Inferior parietal cortex (tissue), 1 donor: Measurements from ENCODE around the gene CRMP1.

Experiments
- DNase-seq: peaks from one replicate; pipeline ENCODE4 v3.0.0-alpha.2; 2016; ENCODE audit errors: extremely low spot score

Gene CRMP1

DNA sequence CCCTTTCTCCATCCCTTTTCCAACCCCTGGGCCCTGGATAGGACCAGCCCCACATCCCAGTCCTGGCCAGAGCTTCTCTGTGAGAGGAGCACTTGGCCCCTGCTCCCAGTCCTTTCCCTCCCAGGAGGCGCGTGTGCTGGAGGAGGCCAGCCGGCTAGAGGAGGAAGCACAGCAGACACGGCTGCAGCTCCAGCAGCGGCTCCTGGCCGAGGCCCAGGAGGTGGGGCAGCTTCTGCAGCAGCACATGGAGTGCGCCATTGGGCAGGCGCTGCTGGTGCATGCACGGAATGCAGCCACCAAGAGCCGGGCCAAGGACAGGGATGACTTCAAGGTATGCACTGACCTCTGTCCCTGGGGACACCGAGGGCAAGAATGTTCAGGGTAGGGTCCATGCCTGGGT, 94.4 kb downstream of the CRMP1 start:
- no peak for DNase-seq

GRCh38 chr4:5797866-5798265, 95.0 kb downstream of the CRMP1 start:
- no peak for DNase-seq

DNA sequence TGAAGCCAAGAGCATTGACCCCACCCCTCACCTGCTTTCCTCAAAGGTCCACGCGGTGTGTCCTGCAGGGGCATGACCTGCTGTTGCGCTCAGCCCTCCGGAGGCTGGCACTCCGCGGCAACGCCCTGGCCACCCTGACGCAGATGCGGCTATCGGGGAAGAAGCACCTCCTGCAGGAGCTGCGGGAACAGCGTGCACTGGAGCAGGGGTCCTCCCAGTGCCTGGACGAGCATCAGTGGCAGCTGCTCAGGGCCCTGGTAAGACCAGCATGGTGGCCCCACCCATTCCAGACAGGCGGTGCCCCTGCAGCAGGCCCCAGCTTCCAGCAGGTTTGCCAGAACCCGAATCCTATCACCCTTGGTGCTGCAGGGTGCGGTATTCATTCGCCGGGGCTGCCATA, 95.9 kb downstream of the CRMP1 start:
- DNase-seq, result no peak

DNA sequence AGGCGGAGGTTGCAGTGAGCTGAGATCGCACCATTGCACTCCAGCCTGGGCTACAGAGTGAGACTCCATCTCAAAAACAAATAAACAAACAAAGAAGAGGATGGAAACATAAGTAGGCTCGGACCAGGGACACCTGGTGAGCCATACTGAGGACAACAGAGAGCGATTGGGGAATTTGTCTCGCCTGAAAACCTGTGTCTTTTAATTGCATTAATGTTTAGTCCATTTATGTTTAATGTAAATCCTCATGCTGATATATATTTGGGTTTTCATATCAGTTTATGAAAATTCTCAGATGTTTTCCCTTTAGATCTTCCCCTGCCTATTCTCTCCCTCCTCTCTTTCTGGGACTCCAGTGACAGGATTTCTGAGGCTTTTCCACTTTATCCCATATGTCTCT, 97.3 kb downstream of the CRMP1 start:
- no peak for DNase-seq

DNA sequence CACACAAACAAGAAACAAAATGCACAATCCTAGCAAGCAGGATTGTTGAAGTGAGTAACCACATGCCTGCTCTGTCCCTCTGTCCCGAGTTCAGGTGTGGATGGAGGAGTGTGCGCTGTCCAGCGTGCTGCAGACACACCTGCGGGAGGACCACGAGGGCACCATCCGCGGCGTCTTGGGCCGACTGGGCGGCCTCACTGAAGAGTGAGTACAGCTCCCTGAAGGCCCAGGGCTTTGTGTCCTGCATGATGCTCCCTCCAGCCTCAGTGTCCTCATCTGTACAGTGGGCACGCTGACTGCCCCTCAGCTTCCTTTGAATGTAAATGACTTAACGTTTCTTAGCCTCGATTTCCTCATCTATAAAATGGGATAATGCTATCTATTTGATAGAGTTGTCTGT, 99.4 kb downstream of the CRMP1 start:
- DNase-seq, result no peak

GRCh38 chr4:5791654-5792053, 101.2 kb downstream of the CRMP1 start:
- no peak for DNase-seq

- no peak for DNase-seq
These were observed 102.4 kb downstream of the CRMP1 start for GRCh38 chr4:5790546-5790857.

- DNase-seq, result no peak
These were observed 103.7 kb downstream of the CRMP1 start for GRCh38 chr4:5789141-5789540.

- DNase-seq, result no peak
These were observed 104.7 kb downstream of the CRMP1 start for GRCh38 chr4:5788144-5788543.

GRCh38 chr4:5787311-5787710, 105.6 kb downstream of the CRMP1 start:
- DNase-seq, result no peak

DNA sequence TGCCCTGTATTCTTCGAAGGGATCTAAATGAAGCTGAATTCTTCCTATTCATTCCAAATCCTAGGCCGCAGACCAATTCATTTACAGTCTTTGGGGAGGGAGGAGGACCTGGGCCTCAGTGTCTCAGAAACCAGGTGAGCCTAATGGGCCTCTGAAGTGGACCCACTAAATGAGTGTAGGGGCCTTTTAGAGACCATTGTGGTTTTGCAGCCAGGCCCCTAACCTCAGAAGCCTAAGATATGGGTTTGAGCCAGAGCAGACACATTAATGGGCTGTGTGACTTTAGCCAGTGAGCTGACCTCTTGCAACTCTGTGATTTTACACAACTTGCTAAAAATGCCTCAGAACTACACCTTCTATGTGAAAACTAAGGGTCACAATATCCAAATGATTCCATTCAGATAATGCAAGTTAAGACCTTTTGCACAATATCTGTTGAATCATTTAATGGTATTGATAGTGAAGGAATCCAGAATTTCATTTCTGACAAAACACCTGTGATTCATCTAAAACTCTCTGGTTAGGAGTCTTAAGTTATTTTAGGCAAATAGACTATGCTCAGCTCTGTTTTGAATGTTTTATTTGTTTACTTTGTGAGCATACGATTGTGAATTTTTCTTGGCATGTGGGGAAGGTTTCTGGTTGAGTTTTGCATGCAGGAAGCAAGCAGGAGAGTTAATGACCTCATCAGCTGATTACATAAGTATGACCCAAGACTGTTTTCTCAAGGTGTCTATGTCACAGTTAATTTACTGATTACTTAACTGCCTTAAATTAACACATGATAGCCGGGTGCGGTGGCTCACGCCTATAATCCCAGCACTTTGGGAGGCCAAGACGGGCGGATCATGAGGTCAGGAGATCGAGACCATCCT, 106.8 kb downstream of the CRMP1 start:
- no peak for DNase-seq

DNA sequence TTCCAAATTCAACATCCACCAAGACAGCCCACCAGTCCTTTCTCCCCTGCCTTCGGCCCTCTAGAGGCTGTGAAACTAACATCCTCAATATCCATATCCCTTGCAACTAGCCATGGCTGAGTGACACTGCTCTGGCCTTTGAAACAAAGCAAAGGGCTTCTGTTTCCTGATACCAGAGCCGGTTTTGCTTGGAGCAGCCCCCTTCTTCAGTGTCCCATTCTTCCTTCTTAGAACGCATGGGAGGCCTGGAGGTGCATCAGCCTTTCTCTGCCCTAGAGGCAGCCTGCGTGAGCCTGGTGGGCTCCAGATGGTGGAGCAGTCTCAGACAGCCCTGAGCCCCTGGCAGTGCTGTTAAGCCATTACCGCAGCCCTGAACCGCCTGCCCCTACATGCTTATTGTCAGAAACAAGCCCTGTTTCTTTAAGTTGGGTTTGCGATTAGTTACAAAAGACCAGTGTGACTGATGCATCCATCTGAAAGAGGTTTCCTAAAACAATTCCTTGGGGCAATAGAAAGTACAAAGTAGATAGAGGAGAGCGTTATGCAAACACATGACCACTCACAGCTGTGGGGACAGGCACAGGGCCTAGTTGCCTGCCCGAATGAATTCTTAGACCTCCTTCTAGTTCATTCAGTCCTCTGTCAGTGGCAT, 107.8 kb downstream of the CRMP1 start:
- no peak for DNase-seq

DNA sequence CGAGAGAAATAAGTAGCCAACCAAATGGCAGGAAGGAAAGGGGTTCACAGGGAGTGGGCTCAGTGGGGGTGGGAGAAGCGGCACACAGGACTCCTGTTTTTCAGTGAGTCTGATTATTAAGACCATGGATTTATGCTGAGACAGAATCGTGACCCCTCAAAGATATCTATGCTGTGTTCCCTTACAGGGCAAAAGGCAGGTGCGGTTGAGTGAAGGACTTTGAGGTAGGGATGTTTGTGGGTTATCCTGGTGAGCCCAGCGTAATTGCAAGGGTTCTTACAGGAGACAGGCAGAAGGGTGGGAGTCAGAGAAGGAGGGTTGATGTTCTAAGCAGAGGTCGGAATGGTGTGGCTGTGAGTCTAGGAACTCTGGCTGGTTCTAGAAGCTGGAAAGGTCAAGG, 108.9 kb downstream of the CRMP1 start:
- DNase-seq, result no peak

- DNase-seq, result no peak
These were observed 109.4 kb downstream of the CRMP1 start for GRCh38 chr4:5783486-5783885.

GRCh38 chr4:5782829-5783476, 109.9 kb downstream of the CRMP1 start:
- no peak for DNase-seq

DNA sequence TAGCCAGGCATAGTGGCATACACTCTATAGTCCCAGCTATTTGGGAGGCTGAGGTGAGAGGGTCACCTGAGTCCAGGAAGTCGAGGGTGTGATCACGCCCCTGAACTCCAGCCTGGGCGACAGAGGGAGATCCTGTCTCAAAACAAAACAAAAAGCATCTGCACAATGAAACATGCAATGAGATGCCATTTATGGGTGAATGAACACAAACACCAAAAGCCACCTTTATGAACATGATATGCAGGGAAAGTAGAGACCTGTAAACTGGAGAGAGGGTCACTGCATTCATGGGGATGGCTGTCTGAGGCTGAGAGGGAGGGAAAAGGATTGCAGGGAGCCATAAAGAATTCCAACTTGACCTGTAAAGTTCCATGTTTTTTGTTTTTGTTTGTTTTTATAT, 111.2 kb downstream of the CRMP1 start:
- no peak for DNase-seq

- DNase-seq, result no peak
These were observed 111.9 kb downstream of the CRMP1 start for GRCh38 chr4:5780831-5781480.

DNA sequence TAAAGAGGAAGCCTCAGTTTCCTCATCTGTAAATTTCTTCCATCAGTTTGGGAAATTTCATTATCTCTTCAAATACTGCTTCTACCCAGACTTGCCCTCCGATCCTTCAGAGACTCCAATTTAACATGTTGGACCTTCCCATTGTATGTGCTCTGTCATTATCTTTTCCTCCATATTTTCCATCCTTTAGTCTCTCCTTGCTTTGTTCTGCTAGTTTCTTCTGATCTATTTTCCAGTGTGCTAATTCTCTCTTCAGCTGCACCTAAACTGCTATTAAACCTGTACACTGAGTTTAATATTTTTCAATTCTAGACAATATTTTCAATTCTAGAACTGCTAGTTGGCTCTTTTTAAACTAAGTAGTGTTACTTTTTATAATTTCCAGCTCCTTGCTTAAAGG, 116.4 kb downstream of the CRMP1 start:
- no peak for DNase-seq

GRCh38 chr4:5774416-5775036, 118.4 kb downstream of the CRMP1 start:
- DNase-seq, result no peak

DNA sequence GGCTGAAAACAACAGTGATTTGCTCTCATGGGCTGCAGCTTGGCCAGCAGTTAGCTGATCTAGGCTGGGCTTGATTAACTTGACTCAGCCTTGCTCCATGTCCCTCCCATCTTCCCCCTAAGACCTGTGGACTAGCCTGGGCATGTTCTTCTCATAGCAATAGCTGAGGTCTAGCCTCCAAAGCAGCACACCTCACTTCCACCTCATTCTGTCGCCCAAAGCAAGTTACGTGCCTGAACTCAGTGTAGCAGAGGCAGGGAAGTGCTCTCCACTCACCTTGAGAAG, 119.7 kb downstream of the CRMP1 start:
- no peak for DNase-seq

GRCh38 chr4:5772528-5773270, 120.2 kb downstream of the CRMP1 start:
- no peak for DNase-seq
